ENCODE measurements around the gene NABP1.

NABP1 gene

GRCh38 chr2:191650896-191651773, 26.8 kb upstream of the NABP1 start:
- no peak for DNase-seq

DNA sequence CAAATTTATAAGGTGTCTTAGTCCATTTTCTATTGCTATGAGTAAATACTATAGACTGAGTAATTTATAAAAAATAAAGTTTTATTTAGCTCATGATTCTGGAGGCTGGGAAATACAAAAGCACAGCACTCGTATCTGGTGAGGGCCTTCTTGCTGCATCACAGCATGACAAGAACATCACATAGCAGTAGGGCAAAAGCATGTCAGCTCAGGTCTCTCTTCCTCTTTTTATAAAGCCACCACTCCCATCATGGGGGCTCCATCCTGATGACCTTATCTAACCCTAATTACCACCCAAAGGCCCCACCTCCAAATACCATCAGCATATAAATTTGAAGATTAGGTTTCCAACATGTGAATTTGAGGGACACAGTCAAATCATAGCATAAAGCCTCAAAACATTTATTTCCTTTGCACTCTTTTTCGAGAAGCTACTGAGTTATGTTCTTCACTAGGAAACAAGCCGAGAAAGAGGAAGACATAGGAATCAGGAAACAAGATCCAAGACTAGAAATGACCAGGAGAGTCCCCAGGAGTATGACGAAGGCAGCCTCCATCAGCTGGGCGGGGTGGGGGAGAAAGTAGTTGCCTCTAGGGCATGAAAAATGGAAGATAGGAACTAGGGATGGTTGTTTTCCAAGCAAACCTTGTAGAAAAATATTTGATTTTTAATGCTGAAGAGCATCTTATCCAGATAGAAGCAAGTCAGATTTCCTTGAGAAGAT, 24.1 kb upstream of the NABP1 start:
- no peak for DNase-seq

- DNase-seq, result no peak
These were observed 21.5 kb upstream of the NABP1 start for GRCh38 chr2:191656391-191656790.

- no peak for DNase-seq
These were observed 21.1 kb upstream of the NABP1 start for GRCh38 chr2:191656792-191657191.

- DNase-seq, result no peak
These were observed 20.0 kb upstream of the NABP1 start for GRCh38 chr2:191657977-191658376.

DNA sequence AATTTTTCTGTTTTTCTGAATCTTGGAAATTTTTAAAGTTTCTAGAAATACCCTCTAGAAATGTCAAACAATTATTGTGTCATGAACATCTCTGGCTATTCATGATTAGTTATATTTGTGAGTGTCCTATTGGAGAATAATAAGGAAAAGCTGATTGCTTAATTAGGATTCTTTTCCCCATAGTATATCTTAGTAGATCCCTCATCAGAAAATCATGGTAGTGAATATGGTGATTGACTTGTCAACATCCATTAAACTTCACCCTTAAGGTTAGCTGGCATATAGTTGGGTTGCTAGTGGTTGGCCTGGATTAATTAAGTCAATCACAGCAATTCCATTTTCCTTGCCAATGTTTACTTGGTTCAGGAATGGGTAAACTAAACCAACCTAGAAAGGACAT, 18.7 kb upstream of the NABP1 start:
- no peak for DNase-seq

DNA sequence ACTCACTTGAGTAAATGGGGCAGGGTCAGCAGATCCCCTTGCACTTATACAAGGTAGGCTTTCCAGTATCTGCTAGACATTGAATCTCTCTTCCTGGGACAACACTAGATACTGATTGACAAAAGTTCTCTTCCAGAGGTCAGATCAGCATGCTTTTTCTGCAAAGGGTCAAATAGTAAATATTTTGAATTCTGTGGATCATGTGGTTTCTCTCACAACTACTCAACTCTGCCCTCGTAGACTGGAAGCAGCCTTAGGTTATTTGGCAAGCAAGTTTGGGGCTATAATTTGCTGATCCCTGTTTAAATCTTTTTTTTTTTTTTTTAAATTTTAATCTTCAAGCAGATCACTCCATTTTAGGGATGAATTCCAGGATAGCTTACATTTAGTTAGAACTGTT, 17.4 kb upstream of the NABP1 start:
- DNase-seq, result no peak

DNA sequence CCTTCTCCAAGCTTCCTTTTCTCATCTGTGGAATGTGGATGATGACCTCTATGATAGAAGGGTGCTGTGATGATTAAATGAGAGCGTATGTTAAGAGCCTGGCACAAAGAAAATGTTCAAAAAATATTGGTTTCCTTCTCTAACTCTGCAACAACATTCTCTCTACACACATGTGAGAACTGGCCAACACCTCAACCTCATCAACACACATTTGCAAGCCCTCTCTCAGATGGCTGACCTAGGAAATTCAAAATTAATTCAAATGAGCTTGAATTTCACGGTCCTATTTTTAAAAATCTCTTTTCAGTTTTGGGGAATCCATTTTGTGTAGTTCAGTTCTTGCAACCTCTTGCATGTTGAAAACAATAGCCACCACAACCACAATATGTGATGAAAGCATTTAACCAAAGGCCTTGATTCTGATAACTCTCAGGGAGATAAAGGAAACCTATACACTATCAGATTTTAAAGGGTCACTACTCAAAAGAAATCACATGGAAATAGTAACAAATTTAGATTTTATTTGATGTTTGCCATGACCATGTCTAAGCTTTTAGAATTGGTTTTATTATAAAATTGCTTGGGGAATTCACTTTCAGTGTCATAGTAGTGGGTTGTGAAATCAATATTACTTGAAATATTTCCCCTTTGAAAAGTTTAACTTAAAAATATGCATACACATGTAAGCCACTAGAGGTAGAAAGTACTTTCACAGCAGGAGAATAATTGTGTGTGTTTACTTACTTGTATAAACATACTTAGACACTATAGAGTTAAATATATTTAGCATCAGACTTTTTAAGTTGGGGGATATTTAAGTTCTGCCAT, 16.6 kb upstream of the NABP1 start:
- DNase-seq, result no peak

- DNase-seq, result no peak
These were observed 12.9 kb upstream of the NABP1 start for GRCh38 chr2:191664823-191665677.

- no peak for DNase-seq
These were observed 11.7 kb upstream of the NABP1 start for GRCh38 chr2:191666226-191666625.

DNA sequence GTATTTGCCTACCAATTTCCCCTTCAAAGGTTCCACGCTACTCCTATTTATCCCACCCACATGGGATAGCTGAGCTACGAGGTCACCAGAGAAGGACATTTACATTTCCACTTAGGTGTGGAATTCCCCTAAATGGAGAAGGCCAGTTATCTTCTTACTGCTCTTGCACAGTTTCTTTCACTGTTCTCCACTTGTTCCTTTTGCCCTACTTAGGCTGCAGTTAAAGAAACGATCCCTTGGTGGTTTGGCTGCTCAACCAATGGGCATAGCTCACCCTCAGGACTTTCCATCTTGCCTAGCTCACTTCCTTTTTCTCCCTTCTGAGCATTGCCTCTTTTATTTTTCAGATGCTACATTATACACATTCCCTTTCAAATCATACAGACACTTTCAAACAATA, 11.2 kb upstream of the NABP1 start:
- no peak for DNase-seq

- DNase-seq, result no peak
These were observed 7.9 kb upstream of the NABP1 start for GRCh38 chr2:191670076-191670475.

GRCh38 chr2:191670787-191671186, 7.1 kb upstream of the NABP1 start:
- no peak for DNase-seq

DNA sequence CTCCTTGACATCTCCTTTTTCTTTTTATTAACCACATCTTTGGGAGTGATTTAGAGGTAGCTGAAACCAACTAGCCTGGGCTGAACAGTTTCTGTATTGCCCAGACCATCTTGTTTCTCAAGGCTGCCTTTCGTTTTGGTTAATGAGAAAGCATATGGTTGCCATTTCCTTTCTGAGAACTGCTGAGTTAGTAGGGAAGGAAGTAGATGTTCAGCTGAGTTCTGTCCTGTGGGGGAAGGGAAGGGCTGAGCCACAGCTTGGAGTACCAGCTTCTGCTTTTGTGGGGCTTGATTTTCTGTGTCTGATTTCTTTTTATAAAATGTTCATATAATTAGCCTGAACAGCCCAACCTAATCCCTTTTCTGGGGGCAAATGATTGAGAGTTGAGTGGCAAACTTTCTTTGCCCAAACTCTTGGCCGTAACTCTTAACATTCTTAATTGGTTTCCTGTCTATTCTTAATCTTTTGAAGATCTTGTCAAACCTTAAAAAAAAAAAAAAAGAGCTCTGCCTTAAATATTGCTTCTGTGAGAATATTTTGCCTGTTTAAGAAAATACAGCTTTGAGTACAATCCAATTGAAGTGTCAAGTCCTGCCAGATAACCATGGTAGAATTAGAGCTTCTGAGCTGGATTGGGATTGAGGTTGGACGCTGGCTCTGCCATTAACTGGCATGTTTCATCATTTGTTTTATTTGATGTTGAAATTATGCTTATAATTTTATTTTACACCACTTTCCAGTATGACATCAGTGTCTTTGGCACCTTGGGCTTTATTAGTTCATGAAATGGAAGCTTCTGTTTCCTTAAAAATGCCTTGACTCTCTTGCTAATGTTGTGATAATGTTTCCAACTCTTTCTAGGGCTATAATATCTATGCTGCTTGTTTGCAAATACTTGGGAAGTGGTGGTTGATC, 1.9 kb upstream of the NABP1 start:
- no peak for DNase-seq

DNA sequence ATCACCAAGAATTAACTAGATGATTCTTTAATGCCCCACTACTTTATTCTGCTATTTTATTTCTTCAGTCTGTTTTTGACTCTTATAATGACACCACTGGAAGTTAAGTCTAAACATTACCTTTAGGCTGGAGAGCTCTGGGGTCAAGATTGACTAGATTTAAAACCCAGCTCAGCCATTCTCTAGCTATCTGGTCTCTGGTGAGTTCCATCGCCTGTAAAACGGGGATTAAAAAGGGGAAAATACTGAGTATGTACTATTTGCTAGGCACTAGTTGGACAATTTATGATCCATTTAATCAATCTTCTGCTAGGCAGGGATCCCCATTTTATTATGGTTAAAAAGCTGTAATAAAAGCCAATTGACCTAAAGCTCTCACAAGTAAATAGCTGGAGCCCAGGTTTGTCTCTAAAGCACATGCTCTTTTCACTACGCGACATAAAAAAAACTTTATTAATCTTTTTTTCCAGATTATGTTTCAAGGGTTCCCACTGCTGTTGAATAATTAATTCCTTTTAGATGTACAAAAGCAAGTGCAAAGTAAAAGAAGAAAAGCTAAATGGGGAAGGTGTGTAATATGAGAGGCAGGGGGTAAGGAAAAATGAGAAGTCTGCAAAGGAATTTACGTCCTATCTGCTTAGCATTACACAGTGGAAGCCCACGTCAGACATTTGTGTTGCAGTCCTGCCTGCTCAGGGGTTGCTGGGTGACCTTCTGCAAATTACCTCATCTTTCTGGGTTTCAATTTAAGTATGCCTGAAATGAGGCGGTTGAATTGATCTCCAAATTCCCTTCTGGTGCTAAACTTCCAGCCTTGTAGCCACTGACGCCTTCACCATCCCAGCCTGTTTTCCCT, 918 bp upstream of the NABP1 start:
- DNase-seq, result no peak

DNA sequence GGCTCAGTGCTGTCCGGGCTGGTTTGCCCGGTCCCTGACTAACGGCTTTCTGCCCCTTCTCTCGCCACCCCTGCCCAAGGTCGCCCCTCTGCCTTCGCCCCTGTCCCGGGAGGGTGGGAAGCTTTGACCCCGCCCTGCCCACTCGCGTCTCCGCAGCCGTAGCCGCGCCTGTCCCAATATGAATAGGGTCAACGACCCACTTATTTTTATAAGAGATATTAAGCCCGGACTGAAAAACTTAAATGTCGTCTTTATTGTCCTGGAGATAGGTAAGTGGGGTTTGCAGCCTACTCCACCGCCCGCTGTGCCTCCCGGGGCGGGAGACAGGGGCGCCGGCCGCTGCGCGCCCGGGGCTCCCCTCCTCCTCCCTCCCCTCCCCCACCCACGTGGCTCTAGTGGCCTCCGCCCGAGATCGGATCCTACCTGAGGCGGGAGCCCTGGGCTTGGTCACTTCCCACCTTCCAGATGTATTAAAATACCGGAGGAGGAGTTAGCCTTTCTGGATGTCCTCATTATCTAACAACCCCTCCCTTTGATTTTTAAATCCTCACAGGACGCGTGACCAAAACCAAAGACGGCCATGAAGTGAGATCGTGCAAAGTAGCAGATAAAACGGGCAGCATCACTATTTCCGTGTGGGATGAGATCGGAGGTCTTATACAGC, 633 bp downstream of the NABP1 start:
- DNase-seq, result no peak

- no peak for DNase-seq
These were observed 2.1 kb downstream of the NABP1 start for GRCh38 chr2:191679818-191680600.

DNA sequence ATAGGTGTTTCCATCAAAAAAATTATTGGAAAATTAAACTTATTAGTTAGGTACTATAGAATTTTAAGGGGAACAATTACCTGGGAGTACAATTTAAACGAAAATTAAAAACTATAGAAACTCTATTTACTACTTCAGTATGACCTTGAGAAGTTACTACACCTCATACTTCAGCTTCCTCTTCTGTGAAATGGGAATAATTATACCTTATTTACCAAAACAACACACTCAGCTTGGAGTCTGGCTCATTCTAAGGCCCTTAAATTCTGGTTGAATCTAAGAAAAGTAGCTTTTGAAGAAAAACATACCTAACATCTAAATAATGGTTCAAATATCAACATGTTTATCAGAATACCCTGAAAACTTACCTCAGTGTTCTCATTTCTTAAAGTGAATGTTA, 2.7 kb downstream of the NABP1 start:
- DNase-seq, result no peak

DNA sequence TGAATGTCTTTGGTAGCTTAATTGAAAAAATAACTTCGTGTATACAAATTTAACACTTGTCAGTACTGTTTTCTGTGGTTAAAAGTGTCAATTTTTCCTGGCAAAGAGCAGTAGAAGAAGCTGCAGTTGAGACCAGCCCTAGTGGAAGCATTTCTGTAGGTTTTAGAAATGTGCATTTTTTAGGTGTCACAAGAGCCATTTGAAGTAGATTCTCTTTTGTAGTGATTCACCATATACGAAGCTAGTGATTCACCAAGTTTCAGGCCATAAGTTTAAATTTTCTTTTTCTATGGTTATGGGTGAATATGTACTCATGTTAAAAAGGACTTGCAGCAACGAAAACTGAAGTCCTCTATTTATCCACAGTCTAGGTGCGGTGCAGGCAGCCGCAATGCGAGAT, 4.2 kb downstream of the NABP1 start:
- DNase-seq, result no peak
